Activated CD8-positive, alpha-beta memory T cell treated with anti-CD3 and anti-CD28 coated beads for 48 hours (primary cell): ENCODE results near the gene ERMP1.
"Not testable (repeated sequence)": the region's sequence is repeated elsewhere in the genome, so short reads cannot be mapped to it uniquely, and the experiment has no call there.

ENCODE experiments used
- DNase-seq, 3 experiments: peaks; one replicate each; pipeline ENCODE4 v3.0.0-alpha.2; 2020; ENCODE audit warnings: low read depth in 2 of 3, low spot score in 2 of 3

Gene ERMP1

DNA sequence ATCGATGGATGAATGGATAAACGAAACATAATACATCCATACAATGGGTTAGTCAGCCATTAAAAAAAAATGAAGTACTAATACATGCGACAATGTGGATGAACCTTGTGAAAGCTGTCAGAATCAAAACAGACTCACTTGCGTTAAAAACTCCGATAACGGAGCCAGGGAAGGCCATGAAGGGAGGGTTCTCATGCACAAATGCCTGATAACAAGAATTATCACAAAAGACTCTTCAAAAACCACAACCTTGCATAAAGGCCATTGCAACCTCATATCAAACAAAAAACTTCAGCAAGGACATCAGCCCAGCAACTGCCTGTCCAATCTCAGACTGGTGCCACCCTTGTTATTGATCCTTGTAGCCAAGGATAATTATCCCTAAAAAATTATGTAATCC is 13.7 kb downstream of the ERMP1 start:
- DNase-seq: no peak

DNA sequence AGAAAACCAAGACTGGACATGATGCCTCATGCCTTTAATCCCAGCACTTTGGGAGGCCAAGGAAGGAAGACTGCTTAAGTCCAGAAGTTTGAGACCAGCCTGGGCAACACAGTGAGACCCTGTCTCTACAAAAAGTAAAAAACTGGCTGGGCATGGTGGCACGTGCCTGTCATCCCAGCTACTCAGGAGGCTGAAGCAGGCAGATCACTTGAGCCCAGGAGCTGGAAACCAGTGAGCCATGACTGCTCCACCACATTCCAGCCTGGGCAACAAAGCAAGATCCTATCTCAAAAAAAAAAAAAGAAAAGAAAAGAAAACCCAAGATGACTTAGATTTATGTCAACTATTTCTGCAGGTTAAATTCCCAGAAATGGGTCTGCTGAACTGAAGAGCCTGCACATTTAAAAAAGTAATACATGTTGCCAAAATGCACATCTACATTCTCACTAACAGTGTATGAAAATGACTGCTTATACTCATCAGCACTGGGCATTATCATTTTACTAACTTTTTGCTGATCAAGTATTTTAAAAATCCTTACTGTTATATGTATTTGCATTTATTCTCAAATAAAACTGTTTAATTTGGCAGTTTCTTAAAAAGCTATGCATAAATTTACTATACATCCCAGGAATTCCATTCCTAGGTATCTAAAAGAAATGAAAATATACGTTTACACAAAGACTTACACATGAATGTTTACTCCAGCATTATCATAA is 14.3 kb downstream of the ERMP1 start:
- DNase-seq: no peak

DNA sequence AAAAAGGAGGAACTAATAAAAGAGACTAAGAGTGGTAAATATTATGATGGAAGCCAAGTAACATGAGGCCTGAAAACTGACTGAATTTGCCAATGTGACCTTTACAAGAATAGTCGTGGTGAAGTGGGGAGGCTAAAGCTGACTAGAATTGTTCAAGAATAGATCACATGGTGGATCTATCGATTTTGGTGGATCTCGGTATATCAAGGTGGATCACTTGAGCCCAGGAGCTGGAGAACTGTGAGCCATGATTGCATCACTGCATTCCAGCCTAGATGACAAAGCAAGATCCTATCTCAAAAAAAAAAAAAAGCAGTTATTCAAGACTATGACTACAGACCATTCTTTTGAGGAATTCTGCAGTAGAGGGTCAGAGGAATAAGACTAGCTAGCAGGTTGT is 15.1 kb downstream of the ERMP1 start:
- no peak for DNase-seq

DNA sequence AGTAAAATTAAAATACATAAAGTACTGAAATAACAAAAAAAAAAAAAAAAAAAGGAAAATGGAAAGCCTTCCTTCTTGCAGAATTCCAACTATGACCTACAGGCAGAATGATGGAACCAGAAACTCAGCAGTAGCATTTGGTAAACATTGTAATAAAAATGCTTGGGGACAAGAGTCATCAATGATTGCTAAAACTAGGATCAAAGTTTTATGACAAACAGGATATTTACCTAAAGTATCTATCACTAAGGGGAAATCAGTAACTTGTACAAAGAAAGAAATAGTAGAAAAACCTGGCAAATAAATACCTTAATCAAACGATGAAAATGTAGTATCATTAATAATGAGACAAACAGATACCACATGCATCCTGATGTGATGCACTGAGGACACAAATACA is 17.5 kb downstream of the ERMP1 start:
- no peak for DNase-seq

DNA sequence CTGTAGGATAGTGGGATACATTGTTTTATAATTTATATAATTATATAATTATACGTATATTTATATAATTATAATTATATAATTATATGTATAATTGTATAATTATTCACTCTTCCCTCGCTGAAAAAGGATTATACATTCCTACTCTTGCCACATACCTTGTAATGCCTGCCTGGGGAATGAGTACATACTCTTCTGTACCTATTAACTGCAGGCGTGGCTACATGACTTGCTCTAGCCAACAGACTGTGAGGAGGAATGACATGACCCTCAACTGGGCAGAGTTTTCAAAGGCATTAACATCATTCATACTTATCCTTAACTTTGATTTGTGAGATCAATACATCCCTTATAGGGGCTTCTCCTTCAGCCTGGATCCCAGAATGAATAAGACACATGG is 19.1 kb downstream of the ERMP1 start:
- DNase-seq: no peak

DNA sequence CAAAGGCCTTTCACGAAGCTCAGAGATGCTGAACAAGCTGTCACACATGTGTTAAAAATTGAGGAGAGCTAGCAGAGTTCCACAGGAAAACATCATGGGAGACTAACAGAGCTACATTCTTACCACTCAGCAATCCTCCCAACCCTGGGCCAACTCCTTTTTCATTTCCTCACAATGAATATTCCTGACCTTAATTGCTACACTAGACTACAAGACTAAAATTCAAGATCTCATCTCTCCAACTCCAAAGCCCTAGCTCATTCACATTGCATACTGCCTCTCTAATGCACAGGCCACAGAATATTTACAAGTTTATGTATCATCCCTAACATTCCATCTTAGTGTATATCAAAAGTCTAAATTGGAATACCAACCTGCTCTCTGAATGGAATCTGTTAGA is 21.2 kb downstream of the ERMP1 start:
- no peak for DNase-seq

DNA sequence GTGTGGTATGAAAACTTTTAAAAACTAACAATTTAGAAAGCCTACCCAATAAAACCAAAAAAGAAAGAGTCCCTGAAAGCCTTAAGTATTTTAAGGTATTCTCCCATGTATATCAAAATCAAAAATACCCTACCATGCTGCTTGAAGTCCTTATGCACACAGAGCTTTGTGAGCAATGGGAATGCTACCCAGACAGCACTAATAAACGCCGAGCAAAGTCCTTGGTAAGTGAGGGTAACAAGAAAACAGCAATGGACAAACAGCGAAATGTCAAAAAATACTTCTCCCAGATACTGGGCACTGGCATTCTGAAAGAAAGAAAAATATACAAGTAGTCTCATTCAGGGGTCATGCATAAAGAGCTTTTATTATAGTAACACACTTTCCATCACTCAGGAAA is 27.4 kb downstream of the ERMP1 start:
- no peak for DNase-seq

DNA sequence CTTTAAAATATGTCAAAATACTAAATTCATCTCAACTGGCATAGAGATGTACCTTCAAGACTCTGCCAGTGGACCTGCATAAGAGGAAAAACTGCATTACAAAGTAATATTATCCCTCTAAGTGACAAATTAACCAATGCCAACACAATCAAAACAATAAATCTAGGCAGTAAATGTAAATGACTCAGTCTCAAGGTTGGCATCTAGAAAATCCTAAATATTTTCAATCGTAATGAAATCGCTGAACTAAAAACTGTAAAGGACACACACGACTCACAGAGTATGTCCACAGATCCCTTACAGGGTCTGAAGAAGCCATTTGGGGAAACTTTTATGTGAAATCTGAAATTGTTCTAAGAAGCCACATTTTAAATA is 31.2 kb downstream of the ERMP1 start:
- no peak for DNase-seq

DNA sequence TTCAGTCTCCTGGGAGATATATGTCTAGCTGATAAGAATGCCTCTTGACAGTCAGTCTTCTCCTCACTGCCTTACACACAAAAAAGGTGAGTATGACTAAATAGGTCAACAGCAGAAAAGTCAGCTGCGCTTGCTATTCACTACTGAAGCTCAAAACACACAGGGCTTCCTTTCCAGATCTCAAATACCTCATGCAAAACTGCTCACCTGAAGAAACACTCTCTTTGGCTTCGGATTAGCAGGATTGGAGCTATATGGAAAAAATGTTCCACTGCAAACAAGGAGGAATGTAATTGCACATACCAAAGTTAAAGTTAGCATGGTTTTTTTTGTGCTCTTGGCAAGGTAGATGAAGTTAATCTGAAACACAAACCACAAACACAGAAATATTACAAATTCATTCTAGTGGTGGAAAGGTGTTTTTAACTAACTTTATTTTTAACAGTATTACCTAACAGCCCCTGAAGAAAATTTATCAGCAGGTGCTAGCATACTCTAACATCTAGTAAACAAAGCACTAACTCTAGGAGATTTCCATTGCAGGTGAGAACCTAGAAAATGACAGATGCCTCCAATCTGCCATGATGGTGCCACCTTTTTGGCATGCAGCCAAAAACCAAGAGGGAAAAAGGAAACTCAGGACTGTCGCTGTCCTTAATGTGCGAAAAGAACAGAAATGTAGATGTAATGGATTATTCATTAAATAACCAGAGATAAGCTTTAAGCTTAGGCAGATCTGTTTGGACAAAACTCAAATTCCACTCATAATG is 31.8 kb downstream of the ERMP1 start:
- no peak for DNase-seq

DNA sequence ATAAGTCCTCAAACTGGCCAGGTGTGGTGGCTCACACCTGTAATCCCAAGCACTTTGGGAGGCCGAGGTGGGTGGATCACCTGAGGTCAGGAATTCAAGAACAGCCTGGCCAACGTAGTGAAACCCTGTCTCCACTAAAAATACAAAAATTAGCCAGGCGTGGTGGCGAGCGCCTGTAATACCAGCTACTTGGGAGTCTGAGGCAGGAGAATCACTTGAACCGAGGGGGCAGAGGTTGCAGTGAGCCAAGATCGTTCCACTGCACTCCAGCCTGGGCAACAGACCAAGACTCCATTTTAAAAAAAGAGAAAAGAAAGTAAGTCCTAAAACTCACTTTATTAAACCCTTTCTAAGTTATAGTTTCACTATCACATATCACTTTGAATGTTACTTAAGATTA is 32.5 kb downstream of the ERMP1 start:
- not testable (repeated sequence) for DNase-seq

DNA sequence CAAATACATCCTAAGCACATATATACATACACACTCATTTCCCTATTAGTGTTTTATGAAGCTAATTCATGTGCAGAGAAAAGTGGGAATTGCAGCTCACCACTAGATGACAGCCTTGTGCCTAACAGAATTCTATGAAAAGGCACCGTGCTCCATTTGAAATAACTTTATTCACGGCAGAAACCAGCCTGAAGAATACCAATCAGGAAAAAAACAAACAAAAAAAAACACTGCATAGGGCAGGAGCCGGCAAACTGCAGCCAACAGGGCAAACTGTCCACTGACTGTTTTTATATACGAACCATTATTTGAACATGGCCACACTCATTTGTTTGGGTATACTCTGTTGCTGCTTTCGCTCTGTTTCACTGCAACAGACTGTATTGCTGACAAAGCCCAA is 33.6 kb downstream of the ERMP1 start:
- no peak for DNase-seq

DNA sequence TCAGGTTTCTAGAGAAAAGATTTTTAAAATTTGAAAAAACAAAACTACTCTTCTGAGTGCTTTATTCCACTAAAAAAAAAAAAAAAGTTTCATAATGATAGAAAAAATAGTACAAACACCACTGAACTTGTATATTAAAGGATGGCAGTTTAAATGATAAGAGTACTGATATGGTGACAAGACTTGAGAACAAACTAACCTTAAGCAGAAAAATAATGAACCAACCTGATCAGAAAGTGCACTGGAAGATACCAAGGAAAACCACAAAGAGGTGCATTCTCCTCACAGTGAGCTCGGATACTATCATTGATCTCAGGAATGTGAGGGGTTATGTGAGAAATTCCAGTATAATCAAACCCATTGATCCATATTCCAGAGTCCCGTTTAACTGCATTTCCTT is 34.3 kb downstream of the ERMP1 start:
- DNase-seq: no peak

DNA sequence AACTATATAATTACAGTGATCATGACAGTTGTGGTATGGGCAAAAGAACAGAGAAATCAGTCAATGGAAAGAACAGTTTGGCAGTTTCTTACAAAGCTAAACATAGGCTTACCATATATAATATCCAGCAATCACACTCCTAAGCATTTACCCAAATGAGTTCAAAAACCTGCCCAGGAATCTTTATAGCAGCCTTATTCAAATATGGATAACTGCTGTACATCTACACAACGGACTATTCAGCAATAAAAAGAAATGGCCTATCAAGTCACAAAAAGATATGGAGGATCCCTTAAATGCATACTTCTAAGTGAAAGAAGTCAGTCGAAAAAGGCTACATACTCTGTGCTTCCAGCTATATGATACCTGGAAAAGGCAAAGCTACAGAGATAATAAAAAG is 36.6 kb downstream of the ERMP1 start:
- no peak for DNase-seq

DNA sequence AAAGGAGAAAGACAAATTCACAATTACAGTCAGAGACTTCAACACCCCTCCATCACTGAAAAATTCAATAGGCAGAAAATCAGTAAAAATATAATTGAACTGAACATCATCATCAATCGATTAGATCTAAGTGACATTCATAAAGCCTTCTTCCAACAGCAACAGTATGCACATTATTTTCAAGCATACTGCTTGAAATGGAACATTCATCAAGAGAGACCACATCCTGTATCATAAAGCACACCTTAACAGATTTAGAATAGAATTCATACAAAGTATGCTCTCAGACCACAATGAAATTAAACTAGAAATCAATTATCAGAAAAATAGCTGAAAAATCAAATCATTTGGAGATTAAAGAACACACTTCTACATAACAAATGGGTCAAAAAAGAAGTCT is 39.1 kb downstream of the ERMP1 start:
- no peak for DNase-seq

DNA sequence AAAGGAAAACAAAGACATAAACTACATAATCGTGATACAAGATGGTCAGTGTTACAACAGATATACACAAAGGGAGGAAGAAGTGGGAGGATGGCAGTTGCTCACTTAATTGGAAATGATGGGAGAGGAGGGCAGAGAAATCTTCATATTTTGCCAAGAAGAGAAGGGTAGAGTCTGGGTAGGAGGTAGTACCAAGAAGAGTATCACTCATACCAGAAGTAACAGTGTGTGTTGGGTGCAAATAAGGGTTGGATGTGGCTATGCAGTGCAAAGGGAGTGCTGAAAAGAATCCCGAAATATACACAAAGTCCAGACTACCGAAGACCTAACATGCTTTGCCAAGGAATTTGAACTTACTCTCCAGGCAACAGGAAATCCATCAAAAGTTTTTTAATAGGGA is 41.0 kb downstream of the ERMP1 start:
- DNase-seq: no peak

DNA sequence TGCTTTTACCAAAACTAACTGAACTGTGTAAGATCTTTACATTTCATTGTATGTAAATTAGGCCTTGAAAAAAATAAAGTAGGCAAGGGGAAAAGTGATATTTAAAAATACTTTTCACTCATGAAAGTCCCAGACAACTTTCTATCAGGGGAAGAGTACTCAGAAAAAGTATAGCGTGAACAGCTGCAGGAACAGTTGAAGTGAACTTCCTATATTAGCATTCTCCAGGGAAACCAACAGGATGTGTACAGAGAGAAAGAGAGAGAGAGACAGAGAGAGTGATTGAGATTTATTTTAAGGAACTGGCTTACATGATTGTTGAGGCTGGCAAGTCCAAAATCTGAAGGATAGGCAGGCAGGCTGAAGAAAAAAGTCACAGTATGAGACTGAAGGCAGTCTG is 42.0 kb downstream of the ERMP1 start:
- no peak for DNase-seq

DNA sequence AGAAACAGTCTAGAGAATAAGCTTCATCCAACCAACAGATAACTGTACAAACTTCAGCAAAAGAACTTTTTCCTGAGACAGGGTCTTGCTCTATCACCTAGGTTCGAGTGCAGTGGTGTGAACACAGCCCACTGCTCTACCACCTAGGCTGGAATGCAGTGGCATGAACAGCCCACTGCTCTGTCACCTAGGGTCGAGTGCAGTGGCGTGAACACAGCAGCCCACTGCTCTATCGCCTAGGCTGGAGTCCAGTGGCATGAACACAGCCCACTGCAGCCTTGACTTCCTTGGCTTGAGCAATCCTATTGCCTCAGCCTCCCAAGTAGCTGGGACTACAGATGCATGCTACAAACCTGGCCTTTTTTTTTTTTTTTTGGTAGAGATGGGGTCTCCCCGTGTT is 43.4 kb downstream of the ERMP1 start:
- DNase-seq: no peak

DNA sequence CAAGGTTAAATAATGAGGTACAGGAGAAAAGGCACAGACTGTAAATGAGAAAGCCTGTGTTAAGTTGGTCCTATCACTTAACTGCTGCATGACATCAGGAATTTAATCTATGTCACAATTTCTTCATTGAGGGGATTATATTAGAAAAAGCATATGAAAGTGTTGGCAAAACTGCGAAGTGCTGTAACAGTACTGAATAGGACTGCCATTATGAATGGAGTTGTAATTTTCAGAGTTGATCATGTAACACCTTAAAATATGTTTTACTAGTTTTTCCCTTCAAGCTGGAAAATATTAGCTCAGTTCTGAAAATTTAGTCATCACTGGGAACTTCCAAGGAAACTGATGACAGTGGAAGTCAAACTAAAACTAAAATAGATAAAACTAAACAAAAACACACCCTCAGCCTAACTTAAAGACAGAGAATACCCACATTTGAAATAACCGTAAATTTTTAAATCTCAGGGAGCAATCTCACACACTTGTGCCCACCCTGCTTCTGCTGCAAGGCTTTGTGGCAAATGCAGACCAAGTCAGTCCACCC is 45.1 kb downstream of the ERMP1 start:
- DNase-seq: no peak

DNA sequence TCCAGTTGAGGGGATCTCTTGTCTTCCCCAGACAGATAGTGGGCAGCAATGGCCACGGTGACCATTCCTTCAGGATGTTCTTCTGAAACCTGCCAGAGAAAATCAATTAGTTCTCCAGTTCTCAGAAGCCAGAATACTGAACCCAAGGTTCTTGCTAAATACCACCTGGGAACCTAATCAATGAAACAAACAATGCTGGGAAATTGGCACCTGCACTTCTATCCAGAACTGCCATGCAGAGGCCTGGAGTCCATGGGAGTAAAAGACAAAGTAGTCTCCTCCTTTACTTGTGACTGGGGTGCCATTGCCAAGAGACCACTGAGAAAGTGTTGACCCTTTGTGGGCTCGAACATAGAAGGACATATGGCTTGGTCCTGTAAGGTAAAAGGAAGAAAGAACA is 45.7 kb downstream of the ERMP1 start:
- no peak for DNase-seq

DNA sequence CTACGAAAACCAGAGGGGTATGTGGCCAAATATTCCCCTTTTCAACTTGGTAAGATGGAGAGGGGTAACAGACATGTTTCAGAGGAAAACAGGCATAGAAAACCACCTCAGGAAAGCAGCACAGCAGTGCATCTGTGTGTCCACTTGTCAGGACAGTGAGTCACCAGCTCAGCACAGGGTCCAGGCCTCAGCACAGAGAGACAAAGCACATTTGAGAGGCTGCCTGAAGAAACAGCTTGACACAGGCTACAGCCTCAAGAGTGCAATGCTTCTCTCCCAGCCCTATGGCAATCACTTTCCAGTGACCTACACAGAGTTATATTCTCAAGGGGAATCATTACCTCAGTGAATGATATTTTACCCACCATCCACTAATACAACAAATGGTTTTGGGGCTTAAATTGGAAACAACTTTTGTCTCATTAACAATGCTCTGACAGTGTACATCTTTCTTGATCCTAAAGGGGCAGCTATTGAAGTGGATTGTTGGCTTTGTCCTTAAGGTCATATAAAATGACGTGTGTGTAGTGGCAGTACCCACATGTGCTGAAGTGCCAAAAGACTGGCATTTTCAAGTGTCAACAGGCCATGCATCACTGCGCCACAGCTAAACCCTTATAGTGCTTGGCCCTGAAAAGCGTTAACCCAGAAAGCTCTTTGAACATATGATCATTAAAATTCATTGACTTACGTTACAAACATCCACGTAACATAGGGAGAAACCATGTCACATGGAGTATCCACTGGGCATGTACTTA is 46.4 kb downstream of the ERMP1 start:
- DNase-seq: no peak

DNA sequence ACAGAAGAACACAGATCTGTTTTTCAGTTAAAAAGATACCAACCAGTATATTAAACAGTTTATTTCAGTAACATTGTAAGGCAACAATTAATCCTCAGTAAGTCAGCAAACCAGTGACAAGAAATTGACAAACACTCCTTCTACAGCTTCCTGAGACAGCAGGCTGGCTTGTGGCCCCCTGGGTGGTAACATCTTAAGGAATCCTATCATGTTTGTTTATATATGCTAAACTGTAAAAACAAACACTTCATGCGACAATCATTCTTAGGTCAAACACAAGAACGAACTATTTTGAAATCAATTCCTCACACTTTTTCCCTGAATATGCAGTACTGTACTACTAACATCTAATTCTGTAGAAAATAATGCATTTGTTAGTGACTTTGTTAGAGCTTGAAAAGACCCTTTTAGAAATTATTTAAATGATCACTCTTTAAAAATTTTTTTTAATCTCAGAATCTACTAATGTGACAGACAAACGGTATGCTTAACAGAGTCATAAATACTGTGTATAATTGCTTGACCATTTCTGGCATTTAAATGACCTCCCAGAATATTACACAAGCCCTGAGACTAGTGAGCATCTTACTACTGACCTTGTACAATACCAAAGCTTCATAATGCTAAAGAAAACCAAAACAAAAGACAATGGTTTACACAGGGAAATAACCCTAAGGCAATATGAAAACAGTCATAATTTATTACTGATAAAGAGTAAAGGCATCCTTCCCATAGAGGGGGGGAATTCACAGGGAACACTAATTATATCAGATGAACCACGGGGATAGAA is 48.2 kb downstream of the ERMP1 start:
- no peak for DNase-seq
